Activated naive CD4-positive, alpha-beta T cell treated with anti-CD3 and anti-CD28 coated beads, Interleukin-2, amount 10 ng/mL, durations not matched to agents 7 days and 5 days (primary cell): ENCODE measurements around the gene COL26A1.

Experiments
- CTCF ChIA-PET: fragments of 350-600 bp; sonication (Branson Sonifier 250); formaldehyde crosslinking; loops from one replicate; lab custom pipeline; 2021; ENCODE audit warnings: antibody characterized with exemption; lab: Charles Lee
- DNase-seq: peaks from one replicate; pipeline ENCODE4 v3.0.0-alpha.2; 2020
- H3K27ac Mint-ChIP-seq: one replicate; pipeline ENCODE4 v1.8.0; 2021; ENCODE audit warnings: mild to moderate bottlenecking, moderate library complexity, mixed read lengths
- H3K27me3 Mint-ChIP-seq: one replicate; pipeline ENCODE4 v1.8.0; 2021; ENCODE audit warnings: mild to moderate bottlenecking, mixed read lengths
- H3K36me3 Mint-ChIP-seq: one replicate; pipeline ENCODE4 v1.8.0; 2021; ENCODE audit warnings: mixed read lengths
- H3K4me1 Mint-ChIP-seq: one replicate; pipeline ENCODE4 v1.8.0; 2021; ENCODE audit warnings: mixed read lengths
- H3K4me3 Mint-ChIP-seq: one replicate; pipeline ENCODE4 v1.8.0; 2021; ENCODE audit warnings: mild to moderate bottlenecking, moderate library complexity, mixed read lengths
- H3K9me3 Mint-ChIP-seq: one replicate; pipeline ENCODE4 v1.8.0; 2021; ENCODE audit warnings: mixed read lengths

Gene COL26A1

GRCh38 chr7:101352920-101353308 is 9.8 kb upstream of the COL26A1 start:
- H3K27me3 Mint-ChIP-seq, result peaks cover 32% of the 10 kb centered on the region
- peaks cover 13% of the 10 kb centered on the region for H3K4me1 Mint-ChIP-seq
- no peaks in the 10 kb centered on the region for H3K36me3 Mint-ChIP-seq
- H3K4me3 Mint-ChIP-seq, result no peak overlapping the region
- H3K27ac Mint-ChIP-seq, result peak overlapping the region; percentile 53
- peaks cover 2% of the 10 kb centered on the region for H3K9me3 Mint-ChIP-seq
- no peak for DNase-seq
- CTCF ChIA-PET, result interaction anchor here (1.0 kb wide), 2 partner anchors 38 to 44 kb away, joined by 3 to 4 read pairs; no protein-coding TSS in a partner anchor

DNA sequence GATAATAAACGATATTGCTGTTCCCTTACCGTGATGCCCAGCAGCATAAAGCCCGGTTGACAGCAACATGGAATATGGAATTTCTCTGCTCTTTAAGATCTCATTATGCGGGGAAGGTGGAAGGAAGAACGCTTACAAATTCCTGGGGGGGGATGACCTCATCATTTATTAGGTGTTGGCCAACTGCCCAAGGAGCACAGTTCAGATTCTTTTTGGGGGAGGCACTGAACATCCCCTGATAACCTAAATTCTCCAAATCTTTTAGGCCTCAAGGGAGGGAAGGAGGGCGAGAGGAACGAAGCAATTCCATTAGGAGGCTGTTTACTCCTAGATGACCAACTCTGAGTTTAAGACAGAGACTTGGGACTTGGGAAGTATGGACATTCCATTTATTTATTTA is 5.2 kb upstream of the COL26A1 start:
- no peaks in the 10 kb centered on the region for H3K36me3 Mint-ChIP-seq
- DNase-seq, result no peak
- no peak overlapping the region for H3K27ac Mint-ChIP-seq
- peaks cover 6% of the 10 kb centered on the region for H3K4me1 Mint-ChIP-seq
- no peaks in the 10 kb centered on the region for H3K9me3 Mint-ChIP-seq
- CTCF ChIA-PET, result no interaction called here
- H3K4me3 Mint-ChIP-seq, result no peak overlapping the region
- peaks cover 36% of the 10 kb centered on the region for H3K27me3 Mint-ChIP-seq

- no peak for DNase-seq
- CTCF ChIA-PET, result interaction anchor here (4.0 to 4.5 kb wide), 2 partner anchors 48 to 144 kb away, joined by 32 to 40 read pairs; no protein-coding TSS in a partner anchor
- H3K36me3 Mint-ChIP-seq, result no peaks in the 10 kb centered on the region
- no peak overlapping the region for H3K4me3 Mint-ChIP-seq
- H3K27ac Mint-ChIP-seq, result no peak overlapping the region
- H3K27me3 Mint-ChIP-seq, result peaks cover 59% of the 10 kb centered on the region
- no peaks in the 10 kb centered on the region for H3K9me3 Mint-ChIP-seq
- H3K4me1 Mint-ChIP-seq, result no peaks in the 10 kb centered on the region
Observed at GRCh38 chr7:101363196-101363733, 590 bp downstream of the COL26A1 start.

- Mint-ChIP-seq H3K36me3 (no peaks in the 10 kb centered on the region), H3K27ac (no peak overlapping the region), H3K27me3 (peaks cover 59% of the 10 kb centered on the region), H3K4me3 (no peak overlapping the region), H3K9me3 (no peaks in the 10 kb centered on the region), H3K4me1 (no peaks in the 10 kb centered on the region)
- CTCF ChIA-PET, result interaction anchor here (0.7 to 4.5 kb wide), 16 partner anchors 9 to 143 kb away, joined by 3 to 40 read pairs (median 5); no protein-coding TSS in a partner anchor
- peak; percentile 77 for DNase-seq
Observed at GRCh38 chr7:101363734-101364374, 1.2 kb downstream of the COL26A1 start.

GRCh38 chr7:101365956-101366355 is 3.3 kb downstream of the COL26A1 start:
- Mint-ChIP-seq H3K9me3 (no peaks in the 10 kb centered on the region), H3K36me3 (no peaks in the 10 kb centered on the region), H3K4me1 (peaks cover 7% of the 10 kb centered on the region), H3K27me3 (peaks cover 60% of the 10 kb centered on the region), H3K27ac (peak overlapping the region; percentile 35), H3K4me3 (no peak overlapping the region)
- no peak for DNase-seq
- CTCF ChIA-PET, result interaction anchor here (1.9 to 4.5 kb wide), 3 partner anchors 45 to 141 kb away, joined by 13 to 40 read pairs (median 32); no protein-coding TSS in a partner anchor

DNA sequence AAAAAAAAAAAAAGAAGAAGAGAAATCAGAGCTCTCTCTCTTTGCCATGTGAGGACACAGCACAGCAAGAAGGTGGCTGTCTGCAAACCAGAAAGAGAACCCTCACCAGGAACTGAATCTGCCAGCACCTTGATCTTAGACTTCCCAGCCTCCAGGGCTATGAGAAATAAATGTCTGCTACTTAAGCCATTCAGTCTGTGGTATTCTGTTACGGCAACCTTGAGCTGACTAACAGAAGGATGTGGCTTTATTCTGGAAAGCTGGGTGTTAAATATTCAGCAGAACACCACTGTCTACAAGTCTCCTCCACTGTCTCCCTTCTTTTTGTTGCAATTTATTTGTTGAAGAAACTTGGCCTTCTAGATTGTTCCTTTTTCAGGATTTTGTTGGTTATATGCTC is 5.0 kb downstream of the COL26A1 start:
- CTCF ChIA-PET, result interaction anchor here (1.4 to 2.8 kb wide), 2 partner anchors 43 to 139 kb away, joined by 5 to 12 read pairs; no protein-coding TSS in a partner anchor
- peaks cover 7% of the 10 kb centered on the region for H3K4me1 Mint-ChIP-seq
- no peak for DNase-seq
- H3K4me3 Mint-ChIP-seq, result no peak overlapping the region
- peaks cover 54% of the 10 kb centered on the region for H3K27me3 Mint-ChIP-seq
- no peaks in the 10 kb centered on the region for H3K36me3 Mint-ChIP-seq
- H3K9me3 Mint-ChIP-seq, result no peaks in the 10 kb centered on the region
- no peak overlapping the region for H3K27ac Mint-ChIP-seq

- Mint-ChIP-seq H3K4me1 (peaks cover 7% of the 10 kb centered on the region), H3K9me3 (no peaks in the 10 kb centered on the region), H3K4me3 (no peak overlapping the region), H3K36me3 (no peaks in the 10 kb centered on the region), H3K27ac (no peak overlapping the region), H3K27me3 (peaks cover 54% of the 10 kb centered on the region)
- DNase-seq, result no peak
- CTCF ChIA-PET, result interaction anchor here (1.0 to 2.8 kb wide), 3 partner anchors 43 to 138 kb away, joined by 3 to 12 read pairs (median 5); no protein-coding TSS in a partner anchor
Observed at GRCh38 chr7:101368422-101369165, 5.9 kb downstream of the COL26A1 start.

DNA sequence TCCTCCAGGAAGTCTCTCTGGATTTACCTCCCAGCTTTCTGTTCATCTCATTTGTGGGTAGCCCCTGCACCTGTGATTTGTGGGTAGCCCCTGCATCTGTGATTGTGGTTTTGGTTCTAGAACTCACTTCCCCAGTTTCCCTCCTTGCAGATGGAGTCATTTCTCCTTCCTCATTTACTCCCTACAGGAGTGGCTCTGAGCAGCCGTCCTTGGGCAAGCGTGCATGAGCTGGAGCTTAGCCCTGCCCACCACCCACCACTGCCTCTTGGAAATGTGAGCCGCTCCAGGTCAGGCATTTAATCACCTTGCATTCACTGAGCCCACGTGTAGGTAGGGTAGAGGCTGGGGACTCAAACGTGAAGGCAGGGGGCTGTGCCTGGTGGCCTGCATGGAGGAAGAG is 8.2 kb downstream of the COL26A1 start:
- Mint-ChIP-seq H3K27ac (no peak overlapping the region), H3K9me3 (no peaks in the 10 kb centered on the region), H3K4me1 (peaks cover 7% of the 10 kb centered on the region), H3K27me3 (peaks cover 42% of the 10 kb centered on the region), H3K4me3 (no peak overlapping the region), H3K36me3 (no peaks in the 10 kb centered on the region)
- DNase-seq, result no peak
- CTCF ChIA-PET, result interaction anchor here (1.3 to 3.0 kb wide), 2 partner anchors 40 to 70 kb away, joined by 4 to 12 read pairs; no protein-coding TSS in a partner anchor

- H3K9me3 Mint-ChIP-seq, result no peaks in the 10 kb centered on the region
- H3K27ac Mint-ChIP-seq, result no peak overlapping the region
- peaks cover 40% of the 10 kb centered on the region for H3K27me3 Mint-ChIP-seq
- peaks cover 7% of the 10 kb centered on the region for H3K4me1 Mint-ChIP-seq
- no peak overlapping the region for H3K4me3 Mint-ChIP-seq
- CTCF ChIA-PET, result interaction anchor here (0.6 to 1.7 kb wide), 4 partner anchors 9 to 1093 kb away, joined by 3 to 5 read pairs (median 3); no protein-coding TSS in a partner anchor
- no peak for DNase-seq
- no peaks in the 10 kb centered on the region for H3K36me3 Mint-ChIP-seq
Observed at GRCh38 chr7:101373812-101374614, 11.3 kb downstream of the COL26A1 start.

- Mint-ChIP-seq H3K27me3 (peaks cover 45% of the 10 kb centered on the region), H3K27ac (no peak overlapping the region), H3K4me1 (peaks cover 7% of the 10 kb centered on the region), H3K36me3 (no peaks in the 10 kb centered on the region), H3K4me3 (no peak overlapping the region), H3K9me3 (no peaks in the 10 kb centered on the region)
- no peak for DNase-seq
- CTCF ChIA-PET, result no interaction called here
Observed at GRCh38 chr7:101374990-101375389, 12.3 kb downstream of the COL26A1 start.

DNA sequence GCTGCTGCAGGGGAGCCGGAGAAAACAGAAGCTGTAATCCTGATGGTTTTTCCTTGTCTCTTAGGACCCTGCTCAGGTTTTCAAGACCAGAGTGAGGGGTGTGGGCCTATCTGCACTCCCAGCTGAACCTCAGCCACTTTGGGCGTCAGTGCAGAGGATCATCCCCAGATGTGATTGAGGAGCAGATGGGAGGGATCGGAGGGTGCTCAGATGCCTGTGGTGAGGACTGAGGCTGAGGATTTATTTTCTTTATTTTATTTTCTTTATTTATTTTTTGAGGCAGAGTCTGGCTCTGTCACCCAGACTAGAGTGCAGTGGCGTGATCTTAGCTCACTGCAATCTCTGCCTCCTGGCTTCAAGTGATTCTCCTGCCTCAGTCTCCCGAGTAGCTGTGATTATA is 13.9 kb downstream of the COL26A1 start:
- Mint-ChIP-seq H3K27me3 (peaks cover 43% of the 10 kb centered on the region), H3K27ac (no peak overlapping the region)
- CTCF ChIA-PET, result no interaction called here

DNA sequence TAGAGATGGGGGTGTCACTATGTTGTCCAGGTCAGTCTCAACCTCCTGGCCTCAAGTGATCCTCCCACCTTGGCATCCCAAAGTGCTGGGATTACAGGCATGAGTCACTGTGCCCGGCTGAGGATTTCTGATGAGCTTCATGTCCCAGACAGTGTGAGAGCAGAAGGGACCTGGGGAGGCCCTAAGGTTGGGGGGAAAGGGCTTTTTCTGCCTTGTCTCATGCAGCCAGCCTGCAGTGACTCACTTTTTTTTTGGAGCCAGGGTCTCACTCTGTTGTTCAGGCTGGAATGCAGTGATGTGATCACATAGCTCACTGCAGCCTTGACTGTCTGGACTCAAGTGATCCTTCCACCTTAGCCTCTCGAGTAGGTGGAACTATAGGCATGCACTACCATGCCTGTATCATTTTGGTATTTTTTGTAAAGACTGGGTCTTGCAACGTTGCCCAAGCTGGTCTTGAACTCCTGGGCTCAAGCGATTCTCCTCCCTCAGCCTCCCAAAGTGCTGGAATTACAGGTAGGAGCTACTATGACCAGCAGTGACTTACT is 14.6 kb downstream of the COL26A1 start:
- Mint-ChIP-seq H3K4me1 (no peaks in the 10 kb centered on the region), H3K9me3 (no peaks in the 10 kb centered on the region), H3K27ac (no peak overlapping the region), H3K27me3 (peaks cover 46% of the 10 kb centered on the region), H3K4me3 (no peak overlapping the region), H3K36me3 (no peaks in the 10 kb centered on the region)
- no peak for DNase-seq
- CTCF ChIA-PET, result interaction anchor here (1.0 kb wide), 1 partner anchor 35 kb away, joined by 4 read pairs; no protein-coding TSS in a partner anchor

More for the DNA sequence above, 13.9 kb downstream of the COL26A1 start:
- no peaks in the 10 kb centered on the region for H3K36me3 Mint-ChIP-seq
- H3K9me3 Mint-ChIP-seq, result no peaks in the 10 kb centered on the region
- no peak overlapping the region for H3K4me3 Mint-ChIP-seq
- DNase-seq, result no peak
- H3K4me1 Mint-ChIP-seq, result no peaks in the 10 kb centered on the region

- Mint-ChIP-seq H3K4me1 (no peaks in the 10 kb centered on the region), H3K4me3 (no peak overlapping the region), H3K9me3 (no peaks in the 10 kb centered on the region), H3K36me3 (no peaks in the 10 kb centered on the region), H3K27me3 (peaks cover 34% of the 10 kb centered on the region), H3K27ac (no peak overlapping the region)
- CTCF ChIA-PET, result no interaction called here
- no peak for DNase-seq
Observed at GRCh38 chr7:101378751-101379174, 16.1 kb downstream of the COL26A1 start.
